NT2/D1 (cell line): ENCODE data around the gene CAMTA1.
"Not testable (repeated sequence)": the region's sequence is repeated elsewhere in the genome, so short reads cannot be mapped to it uniquely, and the experiment has no call there.

Experiments used
- DNase-seq: peaks from one replicate; pipeline ENCODE4 v3.0.0-alpha.2; 2011; ENCODE audit warnings: low read depth, low spot score
- H3K27me3 ChIP-seq: 2 replicates; pipeline ENCODE4 v1.6.0; 2011; ENCODE audit warnings: mild to moderate bottlenecking; ENCODE audit not compliant: insufficient read length, insufficient read depth
- H3K36me3 ChIP-seq: 2 replicates; pipeline ENCODE4 v1.6.1; 2011; ENCODE audit warnings: mild to moderate bottlenecking, low read length, mixed read lengths; ENCODE audit not compliant: insufficient read depth, insufficient read length
- H3K4me1 ChIP-seq: 2 replicates; pipeline ENCODE4 v1.5.1; 2011; ENCODE audit not compliant: insufficient read depth, insufficient read length
- H3K4me3 ChIP-seq: 2 replicates; pipeline ENCODE4 v1.5.1; 2011; ENCODE audit warnings: low read depth; ENCODE audit not compliant: insufficient read length
- H3K9ac ChIP-seq: 2 replicates; pipeline ENCODE4 v1.6.0; 2011; ENCODE audit warnings: low read depth; ENCODE audit not compliant: insufficient read length
- H3K9me3 ChIP-seq: 2 replicates; pipeline ENCODE4 v1.5.1; 2011; ENCODE audit warnings: mild to moderate bottlenecking, low read length; ENCODE audit not compliant: insufficient read depth
- SUZ12 ChIP-seq: IDR thresholded peaks from 2 replicates; pipeline ENCODE4 v1.6.1; 2011; ENCODE audit not compliant: insufficient read length, insufficient read depth; ENCODE audit errors: extremely low read depth
- YY1 ChIP-seq: IDR thresholded peaks from 2 replicates; pipeline ENCODE4 v1.6.1; 2011; ENCODE audit not compliant: insufficient read length, insufficient read depth
- ZNF274 ChIP-seq: IDR thresholded peaks from 2 replicates; pipeline ENCODE4 v1.6.1; 2011; ENCODE audit warnings: mild to moderate bottlenecking, low read depth, low read length

Gene CAMTA1

GRCh38 chr1:7140251-7140650 is 355.0 kb downstream of the CAMTA1 start:
- H3K4me1 ChIP-seq, result no peaks in the 10 kb centered on the region
- DNase-seq, result no peak
- no peak overlapping the region for H3K9ac ChIP-seq
- H3K9me3 ChIP-seq, result no peaks in the 10 kb centered on the region
- H3K4me3 ChIP-seq, result no peak overlapping the region
- no peaks in the 10 kb centered on the region for H3K36me3 ChIP-seq
- H3K27me3 ChIP-seq, result no peaks in the 10 kb centered on the region
- no peak for TF ChIP-seq YY1
- TF ChIP-seq ZNF274, result no peak
- TF ChIP-seq SUZ12, result no peak

- Histone ChIP-seq H3K4me1 (peaks cover 8% of the 10 kb centered on the region), H3K9ac (no peak overlapping the region), H3K27me3 (no peaks in the 10 kb centered on the region), H3K9me3 (no peaks in the 10 kb centered on the region), H3K4me3 (no peak overlapping the region), H3K36me3 (no peaks in the 10 kb centered on the region)
- DNase-seq, result no peak
- TF ChIP-seq SUZ12 (no peak), YY1 (no peak), ZNF274 (no peak)
These were observed 360.7 kb downstream of the CAMTA1 start for GRCh38 chr1:7145947-7146346.

GRCh38 chr1:7146710-7147109 is 361.5 kb downstream of the CAMTA1 start:
- Histone ChIP-seq H3K9me3 (no peaks in the 10 kb centered on the region), H3K4me3 (no peak overlapping the region), H3K9ac (no peak overlapping the region), H3K27me3 (no peaks in the 10 kb centered on the region), H3K36me3 (no peaks in the 10 kb centered on the region), H3K4me1 (peaks cover 11% of the 10 kb centered on the region)
- no peak for TF ChIP-seq SUZ12
- TF ChIP-seq ZNF274, result no peak
- TF ChIP-seq YY1, result no peak
- no peak for DNase-seq

GRCh38 chr1:7147581-7148282 is 362.5 kb downstream of the CAMTA1 start:
- not testable (repeated sequence) for H3K9ac ChIP-seq, H3K27me3 ChIP-seq, H3K4me3 ChIP-seq, H3K36me3 ChIP-seq, H3K9me3 ChIP-seq, DNase-seq
- H3K4me1 ChIP-seq, result peaks cover 11% of the 10 kb centered on the region

- H3K9ac ChIP-seq, result no peak overlapping the region
- no peaks in the 10 kb centered on the region for H3K36me3 ChIP-seq
- no peak overlapping the region for H3K4me3 ChIP-seq
- DNase-seq, result no peak
- TF ChIP-seq YY1, result no peak
- TF ChIP-seq ZNF274, result no peak
- TF ChIP-seq SUZ12, result no peak
- H3K4me1 ChIP-seq, result peaks cover 14% of the 10 kb centered on the region
- no peaks in the 10 kb centered on the region for H3K27me3 ChIP-seq
- no peaks in the 10 kb centered on the region for H3K9me3 ChIP-seq
These were observed 364.0 kb downstream of the CAMTA1 start for GRCh38 chr1:7149080-7149838.

GRCh38 chr1:7150724-7151280 is 365.5 kb downstream of the CAMTA1 start:
- H3K9ac ChIP-seq, result no peak overlapping the region
- H3K27me3 ChIP-seq, result no peaks in the 10 kb centered on the region
- DNase-seq, result no peak
- TF ChIP-seq ZNF274 (no peak), YY1 (no peak)
- H3K4me3 ChIP-seq, result no peak overlapping the region
- H3K9me3 ChIP-seq, result no peaks in the 10 kb centered on the region
- peaks cover 14% of the 10 kb centered on the region for H3K4me1 ChIP-seq
- H3K36me3 ChIP-seq, result no peaks in the 10 kb centered on the region

GRCh38 chr1:7151978-7152377 is 366.7 kb downstream of the CAMTA1 start:
- no peak for TF ChIP-seq ZNF274
- no peak for TF ChIP-seq YY1
- no peak for TF ChIP-seq SUZ12

More at GRCh38 chr1:7151978-7152377, 366.7 kb downstream of the CAMTA1 start:
- Histone ChIP-seq H3K9me3 (no peaks in the 10 kb centered on the region), H3K9ac (no peak overlapping the region), H3K4me3 (no peak overlapping the region), H3K27me3 (no peaks in the 10 kb centered on the region), H3K36me3 (no peaks in the 10 kb centered on the region), H3K4me1 (peaks cover 14% of the 10 kb centered on the region)
- DNase-seq, result no peak
